ENCODE data around the gene SMAD1. TPM values are rescaled to one million over a fixed set of nuclear protein-coding genes. Genes with fewer than 3 reads are reported as not detected.

The SMAD1 gene
- polyA plus RNA-seq, 1 of the 3 experiments (the other 2 are of a cell fraction) = 46.0 TPM

GRCh38 chr4:145541346-145541745 is 59.7 kb downstream of the SMAD1 start:
- Histone ChIP-seq H3K9me2 (no peaks in the 10 kb centered on the region), H3K27ac (ENCODE audit: low read depth in 2 of 2, low read length in 1 of 2) (no peak overlapping the region), H3K4me2 (no peak overlapping the region), H3K9ac (no peak overlapping the region), H3K9me3 (no peaks in the 10 kb centered on the region), H4K20me1 (ENCODE audit: insufficient read depth) (no peaks in the 10 kb centered on the region), H2AFZ (ENCODE audit: low read depth) (no peak overlapping the region), H3K36me3 (replicated peaks in 1 of 2; ENCODE audit: control insufficient read depth in 1 of 2, insufficient read depth in 2 of 2, low read length in 1 of 2) (peaks cover 5 to 29% of the 10 kb centered on the region in 2 experiments), H3K79me2 (ENCODE audit: insufficient read depth) (no peaks in the 10 kb centered on the region), H3K4me1 (ENCODE audit: control insufficient read depth in 1 of 2, insufficient read depth in 2 of 2, low read depth in 1 of 2, low read length in 1 of 2) (peaks cover 13 to 46% of the 10 kb centered on the region in 2 experiments; a peak in 3 of 4 replicates), H3K4me3 (ENCODE audit: low read depth in 2 of 2, low read length in 1 of 2) (no peak overlapping the region), H3F3A (replicated peaks; ENCODE audit: insufficient read depth) (peaks cover 9% of the 10 kb centered on the region), H3K27me3 (ENCODE audit: insufficient read depth) (no peaks in the 10 kb centered on the region)
- DNase-seq = no peak
- ChIA-PET CTCF (interaction anchor here (1.6 to 2.1 kb wide), 2 partner anchors 12 to 16 kb away, joined by 7 to 12 read pairs; no protein-coding TSS in a partner anchor), POLR2A (no interaction called here)
- WGBS (ENCODE audit: low lambda C conversion rate) = 91% methylated on average over 4 of the region's 4 CpGs
- TF ChIP-seq RAD21 (IDR thresholded peaks at IDR 0.05; ENCODE audit: low read length) (no peak), RFX5 (IDR thresholded peaks at IDR 0.05; ENCODE audit: low read length) (no peak), FOXJ3 (CRISPR knock-in tag; IDR thresholded peaks at IDR 0.05) (no peak), USF2 (IDR thresholded peaks at IDR 0.05; ENCODE audit: borderline replicate concordance, low read depth, low read length) (no peak), GABPA (IDR thresholded peaks at IDR 0.05; ENCODE audit: low read depth) (no peak), JUND (IDR thresholded peaks at IDR 0.05) (no peak), PBX3 (IDR thresholded peaks at IDR 0.05) (no peak), ELF1 (IDR thresholded peaks at IDR 0.05) (no peak), CTCF (IDR thresholded peaks at IDR 0.05) (no peak), REST (IDR thresholded peaks at IDR 0.05; ENCODE audit: low read depth, low read length) (no peak), MAX (IDR thresholded peaks at IDR 0.05; ENCODE audit: low read depth) (no peak)

Measured in SK-N-SH (cell line).